Measurements from ENCODE around the gene C3orf22.

The C3orf22 gene

DNA sequence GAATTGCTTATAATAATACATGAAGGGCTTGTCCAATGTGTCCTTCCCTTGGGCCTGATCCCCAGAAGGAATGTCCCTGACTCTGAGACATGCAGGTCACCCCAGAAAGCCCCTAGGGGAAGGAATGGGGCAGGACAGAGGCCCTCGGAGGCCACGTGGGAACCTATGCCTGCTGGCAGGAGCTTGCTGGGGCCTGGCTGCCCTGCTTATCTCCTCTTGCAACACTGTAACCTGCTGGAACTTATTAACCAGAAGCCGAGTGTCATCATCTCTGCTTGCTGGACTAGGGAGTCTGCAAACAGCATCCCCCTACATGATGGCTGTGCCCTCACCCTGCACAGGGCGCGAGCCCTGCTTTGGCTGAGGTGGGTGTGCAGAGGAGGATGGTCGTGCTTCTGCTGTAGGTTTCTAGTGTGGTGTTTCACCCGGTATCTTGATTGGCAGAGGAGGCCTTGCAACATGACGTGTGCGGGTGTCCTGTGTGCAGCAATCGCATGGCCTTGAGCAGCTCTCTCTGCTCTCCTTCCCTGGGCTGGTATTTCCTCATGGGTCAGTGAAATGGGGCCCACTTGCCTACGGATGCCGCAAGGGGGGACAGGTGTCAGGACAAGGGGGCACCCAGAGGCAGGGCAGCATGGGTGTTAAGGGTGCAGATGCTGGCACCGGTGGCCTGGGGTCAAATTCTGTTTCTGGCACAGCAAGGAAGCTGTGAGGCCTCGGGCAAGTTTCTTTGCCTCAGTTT lies 29.8 kb downstream of the C3orf22 start:
- H3K4me3 ChIP-seq (ENCODE audit: low read length, poor library complexity, severe bottlenecking) = no peak overlapping the region
- no peaks in the 10 kb centered on the region for H3K36me3 ChIP-seq (ENCODE audit: insufficient read depth, low read length)

DNA sequence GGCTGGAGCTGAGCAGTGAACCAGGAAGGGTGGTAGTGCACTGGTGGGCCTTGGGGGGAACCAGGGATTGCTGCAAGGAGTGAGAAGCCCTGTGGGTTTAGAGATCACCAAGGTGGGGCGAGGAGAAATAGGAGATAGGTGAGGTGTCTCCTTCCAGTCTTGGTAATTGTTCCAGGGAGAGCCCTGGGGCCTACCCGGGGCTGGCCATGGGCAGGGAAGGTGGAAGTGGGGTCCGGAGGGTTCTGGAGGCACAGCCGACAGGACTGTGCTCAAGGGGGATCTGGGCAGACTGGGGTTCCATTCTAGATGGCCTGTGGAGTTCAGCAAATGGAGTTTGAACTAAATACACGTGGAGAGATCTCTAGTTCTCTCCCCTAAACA lies 30.3 kb downstream of the C3orf22 start:
- TF ChIP-seq EZH2phosphoT487 (IDR thresholded peaks at IDR 0.05; ENCODE audit: borderline replicate concordance) = no peak
- TF ChIP-seq, protein P1, sequence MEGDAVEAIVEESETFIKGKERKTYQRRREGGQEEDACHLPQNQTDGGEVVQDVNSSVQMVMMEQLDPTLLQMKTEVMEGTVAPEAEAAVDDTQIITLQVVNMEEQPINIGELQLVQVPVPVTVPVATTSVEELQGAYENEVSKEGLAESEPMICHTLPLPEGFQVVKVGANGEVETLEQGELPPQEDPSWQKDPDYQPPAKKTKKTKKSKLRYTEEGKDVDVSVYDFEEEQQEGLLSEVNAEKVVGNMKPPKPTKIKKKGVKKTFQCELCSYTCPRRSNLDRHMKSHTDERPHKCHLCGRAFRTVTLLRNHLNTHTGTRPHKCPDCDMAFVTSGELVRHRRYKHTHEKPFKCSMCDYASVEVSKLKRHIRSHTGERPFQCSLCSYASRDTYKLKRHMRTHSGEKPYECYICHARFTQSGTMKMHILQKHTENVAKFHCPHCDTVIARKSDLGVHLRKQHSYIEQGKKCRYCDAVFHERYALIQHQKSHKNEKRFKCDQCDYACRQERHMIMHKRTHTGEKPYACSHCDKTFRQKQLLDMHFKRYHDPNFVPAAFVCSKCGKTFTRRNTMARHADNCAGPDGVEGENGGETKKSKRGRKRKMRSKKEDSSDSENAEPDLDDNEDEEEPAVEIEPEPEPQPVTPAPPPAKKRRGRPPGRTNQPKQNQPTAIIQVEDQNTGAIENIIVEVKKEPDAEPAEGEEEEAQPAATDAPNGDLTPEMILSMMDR (conservative IDR thresholded peaks at IDR 0.05; ENCODE audit: low read length) = no peak
- Histone ChIP-seq H3K9ac (ENCODE audit: low read depth, low read length, poor library complexity, severe bottlenecking) (peak overlapping the region; percentile 81), H3K4me2 (ENCODE audit: low read depth, low read length, poor library complexity, severe bottlenecking) (peak overlapping the region; percentile 76), H3F3A (ENCODE audit: low read depth) (no peaks in the 10 kb centered on the region), H3K27me3 (ENCODE audit: insufficient read depth, low read length, poor library complexity, severe bottlenecking) (no peaks in the 10 kb centered on the region), H3K4me1 (ENCODE audit: insufficient read depth, low read length, poor library complexity, severe bottlenecking) (peaks cover 82% of the 10 kb centered on the region), H3K36me3 (ENCODE audit: insufficient read depth, low read length) (no peaks in the 10 kb centered on the region), H3K79me2 (ENCODE audit: insufficient read depth, low read length) (no peaks in the 10 kb centered on the region), H3K9me3 (ENCODE audit: insufficient read depth, low read depth, low read length) (no peaks in the 10 kb centered on the region), H3K4me3 (ENCODE audit: low read length, poor library complexity, severe bottlenecking) (no peak overlapping the region), H4K20me1 (ENCODE audit: insufficient read depth, low read length, poor library complexity, severe bottlenecking) (no peaks in the 10 kb centered on the region), H3K9me2 (replicated peaks; ENCODE audit: low read depth, low read length) (no peaks in the 10 kb centered on the region), H2AFZ (ENCODE audit: low read length) (no peak overlapping the region)

More for the DNA sequence above, 29.8 kb downstream of the C3orf22 start:
- Histone ChIP-seq H3K9me2 (replicated peaks; ENCODE audit: low read depth, low read length) (no peaks in the 10 kb centered on the region), H3F3A (ENCODE audit: low read depth) (no peaks in the 10 kb centered on the region), H3K4me2 (ENCODE audit: low read depth, low read length, poor library complexity, severe bottlenecking) (peak overlapping the region; percentile 76), H3K9ac (ENCODE audit: low read depth, low read length, poor library complexity, severe bottlenecking) (peak overlapping the region; percentile 81), H3K9me3 (ENCODE audit: insufficient read depth, low read depth, low read length) (no peaks in the 10 kb centered on the region), H3K27me3 (ENCODE audit: insufficient read depth, low read length, poor library complexity, severe bottlenecking) (no peaks in the 10 kb centered on the region), H4K20me1 (ENCODE audit: insufficient read depth, low read length, poor library complexity, severe bottlenecking) (no peaks in the 10 kb centered on the region), H2AFZ (ENCODE audit: low read length) (no peak overlapping the region), H3K4me1 (ENCODE audit: insufficient read depth, low read length, poor library complexity, severe bottlenecking) (peaks cover 82% of the 10 kb centered on the region), H3K79me2 (ENCODE audit: insufficient read depth, low read length) (no peaks in the 10 kb centered on the region)
- TF ChIP-seq, protein P1 (conservative IDR thresholded peaks at IDR 0.05; ENCODE audit: low read length) = no peak
- no peak for TF ChIP-seq EZH2phosphoT487 (IDR thresholded peaks at IDR 0.05; ENCODE audit: borderline replicate concordance)

DNA sequence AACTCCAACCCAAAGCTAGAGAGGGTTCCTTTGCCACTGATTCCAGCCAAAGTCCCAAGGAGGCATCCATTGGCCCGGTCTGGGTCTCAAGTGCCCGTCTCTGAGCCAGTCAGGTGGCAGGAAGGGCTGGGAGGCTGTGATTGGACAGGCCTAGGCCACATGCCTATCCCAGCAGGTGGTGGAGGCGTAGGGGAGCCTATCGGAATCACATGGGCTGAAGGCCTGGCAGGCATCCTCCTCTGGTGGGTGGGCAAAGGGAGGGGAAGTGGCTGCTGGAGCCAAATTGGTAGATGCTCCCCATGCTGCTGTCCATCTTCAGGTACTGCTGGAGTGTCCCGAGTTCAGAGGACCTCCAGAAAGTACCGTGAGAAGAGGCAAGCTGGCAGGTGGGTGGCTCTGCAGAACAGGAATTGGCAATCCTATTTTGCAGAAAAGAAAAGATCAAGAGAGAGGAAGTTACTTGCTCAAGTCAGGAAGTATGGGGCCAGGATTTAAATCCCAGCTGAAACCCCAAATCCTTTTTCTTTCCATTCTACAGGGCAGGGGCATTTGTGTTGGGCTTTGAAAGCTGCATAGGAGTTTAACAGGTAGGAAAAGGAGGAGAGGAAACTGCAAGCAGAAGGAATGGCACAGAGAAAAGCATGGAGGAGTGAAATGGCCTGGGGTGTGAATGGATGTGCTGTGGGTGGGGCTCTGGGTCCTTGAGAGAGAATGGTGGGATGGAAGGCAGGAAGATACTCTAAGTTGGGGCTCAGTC lies 31.1 kb downstream of the C3orf22 start:
- Histone ChIP-seq H3K9me2 (replicated peaks; ENCODE audit: low read depth, low read length) (no peaks in the 10 kb centered on the region), H2AFZ (ENCODE audit: low read length) (no peak overlapping the region), H4K20me1 (ENCODE audit: insufficient read depth, low read length, poor library complexity, severe bottlenecking) (no peaks in the 10 kb centered on the region), H3K27me3 (ENCODE audit: insufficient read depth, low read length, poor library complexity, severe bottlenecking) (no peaks in the 10 kb centered on the region), H3K4me2 (ENCODE audit: low read depth, low read length, poor library complexity, severe bottlenecking) (peak overlapping the region; percentile 38), H3K9ac (ENCODE audit: low read depth, low read length, poor library complexity, severe bottlenecking) (peak overlapping the region; percentile 81), H3K79me2 (ENCODE audit: insufficient read depth, low read length) (no peaks in the 10 kb centered on the region), H3K4me3 (ENCODE audit: low read length, poor library complexity, severe bottlenecking) (no peak overlapping the region), H3K36me3 (ENCODE audit: insufficient read depth, low read length) (no peaks in the 10 kb centered on the region), H3K9me3 (ENCODE audit: insufficient read depth, low read depth, low read length) (no peaks in the 10 kb centered on the region), H3F3A (ENCODE audit: low read depth) (no peaks in the 10 kb centered on the region), H3K4me1 (ENCODE audit: insufficient read depth, low read length, poor library complexity, severe bottlenecking) (peaks cover 81% of the 10 kb centered on the region)
- TF ChIP-seq EZH2phosphoT487 (IDR thresholded peaks at IDR 0.05; ENCODE audit: borderline replicate concordance) = no peak
- TF ChIP-seq, protein P1 (conservative IDR thresholded peaks at IDR 0.05; ENCODE audit: low read length) = no peak

Data from Loucy (cell line).